ENCODE results near the gene MSL3B.

The MSL3B gene

GRCh38 chr2:233821196-233821595, 47.0 kb downstream of the MSL3B start:
- Histone ChIP-seq H3K27ac (peak overlapping the region in 1 of 3 donors; percentile 60), H3K4me3 (no peak overlapping the region), H3K27me3 (no peaks in the 10 kb centered on the region), H3K36me3 (no peaks in the 10 kb centered on the region), H3K4me1 (peaks cover 0 to 35% (median 7%) of the 10 kb centered on the region in 4 donors), H3K9me3 (no peaks in the 10 kb centered on the region)
- intact Hi-C loops (cut with DNase I): no loop called here
- ATAC-seq (no peak), DNase-seq (peak in 1 of 3 donors; percentile 17)
- TF ChIP-seq CTCF (IDR thresholded peaks at IDR 0.05) (no peak), POLR2A (IDR thresholded peaks at IDR 0.05) (no peak)
- 81% methylated on average over 2 of the region's 3 CpGs for WGBS (ENCODE audit: insufficient coverage, low coverage, low lambda C conversion rate, missing lambda C conversion rate)

GRCh38 chr2:233820774-233821105, 47.4 kb downstream of the MSL3B start:
- Histone ChIP-seq H3K27me3 (no peaks in the 10 kb centered on the region), H3K27ac (no peak overlapping the region), H3K36me3 (no peaks in the 10 kb centered on the region), H3K4me1 (peaks cover 0 to 35% (median 7%) of the 10 kb centered on the region in 4 donors), H3K9me3 (no peaks in the 10 kb centered on the region), H3K4me3 (no peak overlapping the region)
- DNase-seq (peak in 1 of 3 donors; percentile 18), ATAC-seq (no peak)
- intact Hi-C loops (cut with DNase I): no loop called here
- 68% methylated on average over 4 of the region's 6 CpGs for WGBS (ENCODE audit: insufficient coverage, low coverage, low lambda C conversion rate, missing lambda C conversion rate)
- TF ChIP-seq POLR2A (IDR thresholded peaks at IDR 0.05) (no peak), CTCF (IDR thresholded peaks at IDR 0.05) (no peak)

GRCh38 chr2:233819884-233820773, 48.1 kb downstream of the MSL3B start:
- Histone ChIP-seq H3K4me3 (no peak overlapping the region), H3K27me3 (no peaks in the 10 kb centered on the region), H3K36me3 (no peaks in the 10 kb centered on the region), H3K9me3 (no peaks in the 10 kb centered on the region), H3K27ac (no peak overlapping the region), H3K4me1 (peaks cover 0 to 35% (median 7%) of the 10 kb centered on the region in 4 donors)
- 46% methylated on average over 3 of the region's 18 CpGs for WGBS (ENCODE audit: insufficient coverage, low coverage, low lambda C conversion rate, missing lambda C conversion rate)
- peak in 1 of 3 donors; percentile 42 for DNase-seq
- ATAC-seq: no peak
- intact Hi-C loops (cut with DNase I): no loop called here
- no peak for TF ChIP-seq POLR2A (IDR thresholded peaks at IDR 0.05)
- TF ChIP-seq CTCF (IDR thresholded peaks at IDR 0.05): no peak

GRCh38 chr2:233818639-233819621, 49.3 kb downstream of the MSL3B start:
- Histone ChIP-seq H3K36me3 (no peaks in the 10 kb centered on the region), H3K27ac (peak overlapping the region in 2 of 3 donors; percentile 36 to 47), H3K27me3 (no peaks in the 10 kb centered on the region), H3K9me3 (no peaks in the 10 kb centered on the region), H3K4me3 (no peak overlapping the region), H3K4me1 (peaks cover 0 to 34% (median 7%) of the 10 kb centered on the region in 4 donors)
- intact Hi-C loops (cut with DNase I): no loop called here
- TF ChIP-seq CTCF (IDR thresholded peaks at IDR 0.05) (no peak), POLR2A (IDR thresholded peaks at IDR 0.05) (no peak)
- ATAC-seq (no peak), DNase-seq (peak in 1 of 3 donors; percentile 41)
- WGBS (ENCODE audit: insufficient coverage, low coverage, low lambda C conversion rate, missing lambda C conversion rate): 66% methylated on average over 4 of the region's 17 CpGs

Measured in right lobe of liver (tissue), 6 donors.